HG03558 (cell line): ENCODE data around the gene ATP6V1G2.

Experiments used
- ATAC-seq: cut with Tn5 transposase; IDR thresholded peaks from one replicate; pipeline ENCODE4 v1.9.1; 2021; ENCODE audit warnings: moderate number of reproducible peaks; ENCODE audit not compliant: unreplicated experiment; ENCODE audit errors: extremely low read depth

ATP6V1G2 gene

DNA sequence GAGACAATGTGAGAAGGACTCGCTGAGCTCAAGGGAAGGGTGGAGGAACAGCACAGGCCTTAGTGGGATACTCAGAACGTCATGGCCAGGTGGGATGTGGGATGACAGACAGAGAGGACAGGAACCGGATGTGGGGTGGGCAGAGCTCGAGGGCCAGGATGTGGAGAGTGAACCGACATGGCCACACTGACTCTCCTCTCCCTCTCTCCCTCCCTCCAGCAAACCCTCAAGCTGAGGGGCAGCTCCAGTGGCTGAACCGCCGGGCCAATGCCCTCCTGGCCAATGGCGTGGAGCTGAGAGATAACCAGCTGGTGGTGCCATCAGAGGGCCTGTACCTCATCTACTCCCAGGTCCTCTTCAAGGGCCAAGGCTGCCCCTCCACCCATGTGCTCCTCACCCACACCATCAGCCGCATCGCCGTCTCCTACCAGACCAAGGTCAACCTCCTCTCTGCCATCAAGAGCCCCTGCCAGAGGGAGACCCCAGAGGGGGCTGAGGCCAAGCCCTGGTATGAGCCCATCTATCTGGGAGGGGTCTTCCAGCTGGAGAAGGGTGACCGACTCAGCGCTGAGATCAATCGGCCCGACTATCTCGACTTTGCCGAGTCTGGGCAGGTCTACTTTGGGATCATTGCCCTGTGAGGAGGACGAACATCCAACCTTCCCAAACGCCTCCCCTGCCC lies 30.6 kb upstream of the ATP6V1G2 start:
- no peak for ATAC-seq

DNA sequence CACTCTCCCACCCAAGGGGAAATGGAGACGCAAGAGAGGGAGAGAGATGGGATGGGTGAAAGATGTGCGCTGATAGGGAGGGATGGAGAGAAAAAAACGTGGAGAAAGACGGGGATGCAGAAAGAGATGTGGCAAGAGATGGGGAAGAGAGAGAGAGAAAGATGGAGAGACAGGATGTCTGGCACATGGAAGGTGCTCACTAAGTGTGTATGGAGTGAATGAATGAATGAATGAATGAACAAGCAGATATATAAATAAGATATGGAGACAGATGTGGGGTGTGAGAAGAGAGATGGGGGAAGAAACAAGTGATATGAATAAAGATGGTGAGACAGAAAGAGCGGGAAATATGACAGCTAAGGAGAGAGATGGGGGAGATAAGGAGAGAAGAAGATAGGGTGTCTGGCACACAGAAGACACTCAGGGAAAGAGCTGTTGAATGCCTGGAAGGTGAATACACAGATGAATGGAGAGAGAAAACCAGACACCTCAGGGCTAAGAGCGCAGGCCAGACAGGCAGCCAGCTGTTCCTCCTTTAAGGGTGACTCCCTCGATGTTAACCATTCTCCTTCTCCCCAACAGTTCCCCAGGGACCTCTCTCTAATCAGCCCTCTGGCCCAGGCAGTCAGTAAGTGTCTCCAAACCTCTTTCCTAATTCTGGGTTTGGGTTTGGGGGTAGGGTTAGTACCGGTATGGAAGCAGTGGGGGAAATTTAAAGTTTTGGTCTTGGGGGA lies 29.7 kb upstream of the ATP6V1G2 start:
- no peak for ATAC-seq

DNA sequence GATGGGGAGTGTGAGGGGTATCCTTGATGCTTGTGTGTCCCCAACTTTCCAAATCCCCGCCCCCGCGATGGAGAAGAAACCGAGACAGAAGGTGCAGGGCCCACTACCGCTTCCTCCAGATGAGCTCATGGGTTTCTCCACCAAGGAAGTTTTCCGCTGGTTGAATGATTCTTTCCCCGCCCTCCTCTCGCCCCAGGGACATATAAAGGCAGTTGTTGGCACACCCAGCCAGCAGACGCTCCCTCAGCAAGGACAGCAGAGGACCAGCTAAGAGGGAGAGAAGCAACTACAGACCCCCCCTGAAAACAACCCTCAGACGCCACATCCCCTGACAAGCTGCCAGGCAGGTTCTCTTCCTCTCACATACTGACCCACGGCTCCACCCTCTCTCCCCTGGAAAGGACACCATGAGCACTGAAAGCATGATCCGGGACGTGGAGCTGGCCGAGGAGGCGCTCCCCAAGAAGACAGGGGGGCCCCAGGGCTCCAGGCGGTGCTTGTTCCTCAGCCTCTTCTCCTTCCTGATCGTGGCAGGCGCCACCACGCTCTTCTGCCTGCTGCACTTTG lies 29.0 kb upstream of the ATP6V1G2 start, which contains the start of gene TNF:
TSS of gene TNF (plus strand) at position 231 of the 567 bp plus-strand sequence. CDS start at position 408, 177 bp downstream.
- no peak for ATAC-seq

DNA sequence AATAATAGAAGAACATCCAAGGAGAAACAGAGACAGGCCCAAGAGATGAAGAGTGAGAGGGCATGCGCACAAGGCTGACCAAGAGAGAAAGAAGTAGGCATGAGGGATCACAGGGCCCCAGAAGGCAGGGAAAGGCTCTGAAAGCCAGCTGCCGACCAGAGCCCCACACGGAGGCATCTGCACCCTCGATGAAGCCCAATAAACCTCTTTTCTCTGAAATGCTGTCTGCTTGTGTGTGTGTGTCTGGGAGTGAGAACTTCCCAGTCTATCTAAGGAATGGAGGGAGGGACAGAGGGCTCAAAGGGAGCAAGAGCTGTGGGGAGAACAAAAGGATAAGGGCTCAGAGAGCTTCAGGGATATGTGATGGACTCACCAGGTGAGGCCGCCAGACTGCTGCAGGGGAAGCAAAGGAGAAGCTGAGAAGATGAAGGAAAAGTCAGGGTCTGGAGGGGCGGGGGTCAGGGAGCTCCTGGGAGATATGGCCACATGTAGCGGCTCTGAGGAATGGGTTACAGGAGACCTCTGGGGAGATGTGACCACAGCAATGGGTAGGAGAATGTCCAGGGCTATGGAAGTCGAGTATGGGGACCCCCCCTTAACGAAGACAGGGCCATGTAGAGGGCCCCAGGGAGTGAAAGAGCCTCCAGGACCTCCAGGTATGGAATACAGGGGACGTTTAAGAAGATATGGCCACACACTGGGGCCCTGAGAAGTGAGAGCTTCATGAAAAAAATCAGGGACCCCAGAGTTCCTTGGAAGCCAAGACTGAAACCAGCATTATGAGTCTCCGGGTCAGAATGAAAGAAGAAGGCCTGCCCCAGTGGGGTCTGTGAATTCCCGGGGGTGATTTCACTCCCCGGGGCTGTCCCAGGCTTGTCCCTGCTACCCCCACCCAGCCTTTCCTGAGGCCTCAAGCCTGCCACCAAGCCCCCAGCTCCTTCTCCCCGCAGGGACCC lies 28.0 kb upstream of the ATP6V1G2 start:
- no peak for ATAC-seq

DNA sequence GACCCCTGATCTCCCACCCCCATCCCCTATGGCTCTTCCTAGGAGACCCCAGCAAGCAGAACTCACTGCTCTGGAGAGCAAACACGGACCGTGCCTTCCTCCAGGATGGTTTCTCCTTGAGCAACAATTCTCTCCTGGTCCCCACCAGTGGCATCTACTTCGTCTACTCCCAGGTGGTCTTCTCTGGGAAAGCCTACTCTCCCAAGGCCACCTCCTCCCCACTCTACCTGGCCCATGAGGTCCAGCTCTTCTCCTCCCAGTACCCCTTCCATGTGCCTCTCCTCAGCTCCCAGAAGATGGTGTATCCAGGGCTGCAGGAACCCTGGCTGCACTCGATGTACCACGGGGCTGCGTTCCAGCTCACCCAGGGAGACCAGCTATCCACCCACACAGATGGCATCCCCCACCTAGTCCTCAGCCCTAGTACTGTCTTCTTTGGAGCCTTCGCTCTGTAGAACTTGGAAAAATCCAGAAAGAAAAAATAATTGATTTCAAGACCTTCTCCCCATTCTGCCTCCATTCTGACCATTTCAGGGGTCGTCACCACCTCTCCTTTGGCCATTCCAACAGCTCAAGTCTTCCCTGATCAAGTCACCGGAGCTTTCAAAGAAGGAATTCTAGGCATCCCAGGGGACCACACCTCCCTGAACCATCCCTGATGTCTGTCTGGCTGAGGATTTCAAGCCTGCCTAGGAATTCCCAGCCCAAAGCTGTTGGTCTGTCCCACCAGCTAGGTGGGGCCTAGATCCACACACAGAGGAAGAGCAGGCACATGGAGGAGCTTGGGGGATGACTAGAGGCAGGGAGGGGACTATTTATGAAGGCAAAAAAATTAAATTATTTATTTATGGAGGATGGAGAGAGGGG lies 27.1 kb upstream of the ATP6V1G2 start:
- no peak for ATAC-seq

DNA sequence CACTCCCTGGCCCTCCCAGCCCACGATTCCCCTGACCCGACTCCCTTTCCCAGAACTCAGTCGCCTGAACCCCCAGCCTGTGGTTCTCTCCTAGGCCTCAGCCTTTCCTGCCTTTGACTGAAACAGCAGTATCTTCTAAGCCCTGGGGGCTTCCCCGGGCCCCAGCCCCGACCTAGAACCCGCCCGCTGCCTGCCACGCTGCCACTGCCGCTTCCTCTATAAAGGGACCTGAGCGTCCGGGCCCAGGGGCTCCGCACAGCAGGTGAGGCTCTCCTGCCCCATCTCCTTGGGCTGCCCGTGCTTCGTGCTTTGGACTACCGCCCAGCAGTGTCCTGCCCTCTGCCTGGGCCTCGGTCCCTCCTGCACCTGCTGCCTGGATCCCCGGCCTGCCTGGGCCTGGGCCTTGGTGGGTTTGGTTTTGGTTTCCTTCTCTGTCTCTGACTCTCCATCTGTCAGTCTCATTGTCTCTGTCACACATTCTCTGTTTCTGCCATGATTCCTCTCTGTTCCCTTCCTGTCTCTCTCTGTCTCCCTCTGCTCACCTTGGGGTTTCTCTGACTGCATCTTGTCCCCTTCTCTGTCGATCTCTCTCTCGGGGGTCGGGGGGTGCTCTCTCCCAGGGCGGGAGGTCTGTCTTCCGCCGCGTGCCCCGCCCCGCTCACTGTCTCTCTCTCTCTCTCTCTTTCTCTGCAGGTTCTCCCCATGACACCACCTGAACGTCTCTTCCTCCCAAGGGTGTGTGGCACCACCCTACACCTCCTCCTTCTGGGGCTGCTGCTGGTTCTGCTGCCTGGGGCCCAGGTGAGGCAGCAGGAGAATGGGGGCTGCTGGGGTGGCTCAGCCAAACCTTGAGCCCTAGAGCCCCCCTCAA lies 25.9 kb upstream of the ATP6V1G2 start, which contains the start of gene LTA:
TSS of gene LTA (plus strand) at position 249 of the 871 bp plus-strand sequence. CDS start at position 703, 454 bp downstream.
- ATAC-seq: no peak

DNA sequence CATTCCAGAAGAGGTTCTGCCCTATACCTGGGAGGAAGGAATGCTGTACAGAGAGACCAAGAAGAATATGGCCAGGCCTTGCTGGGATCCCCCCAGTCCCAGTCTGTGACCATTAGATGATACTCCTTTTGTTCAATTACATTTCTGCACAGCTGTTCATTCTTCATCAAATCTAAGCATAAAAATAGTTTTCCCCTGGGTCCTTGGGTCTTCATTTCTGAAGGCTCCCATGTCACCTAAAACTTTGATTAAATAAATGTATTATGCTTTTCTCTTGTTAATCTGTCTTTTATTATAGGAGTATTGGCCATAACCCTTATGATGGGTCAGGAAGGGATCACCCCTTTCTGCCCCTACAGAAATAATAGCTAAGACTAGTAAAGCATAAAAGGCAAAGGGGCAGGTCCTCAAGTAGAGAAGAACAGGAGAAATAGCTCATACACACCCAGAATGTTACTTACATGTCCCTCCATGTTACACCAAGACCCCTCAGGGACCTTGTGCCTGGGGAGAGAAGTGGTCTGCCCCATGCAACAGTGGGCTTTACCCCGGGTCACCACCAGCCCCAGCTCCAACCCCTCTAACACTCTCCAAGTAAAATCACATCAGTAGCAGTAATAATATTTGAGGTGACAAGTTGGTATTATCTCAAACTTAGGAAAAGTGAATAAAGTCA lies 23.6 kb upstream of the ATP6V1G2 start:
- ATAC-seq: no peak

DNA sequence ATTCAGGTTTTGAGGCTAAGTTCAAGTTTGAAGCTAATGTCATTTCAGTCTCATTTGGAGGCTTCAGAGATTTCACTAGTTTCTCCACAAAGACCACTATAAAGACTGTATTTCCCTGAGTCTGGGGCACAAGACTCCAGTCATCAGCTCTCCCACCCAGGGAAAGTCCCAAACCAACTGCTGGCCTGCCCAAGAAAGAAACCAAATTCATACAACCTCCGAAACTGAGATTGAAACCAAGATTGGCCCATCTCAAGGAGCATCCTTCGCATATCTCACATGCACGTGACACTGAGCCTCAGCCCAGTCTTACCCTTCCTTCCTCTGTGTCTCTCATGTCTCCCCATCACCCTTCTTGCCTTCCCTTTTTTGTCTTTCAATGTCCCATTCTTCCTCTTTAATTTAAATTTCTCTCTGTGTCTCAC lies 22.1 kb upstream of the ATP6V1G2 start:
- peak; percentile 68 for ATAC-seq

DNA sequence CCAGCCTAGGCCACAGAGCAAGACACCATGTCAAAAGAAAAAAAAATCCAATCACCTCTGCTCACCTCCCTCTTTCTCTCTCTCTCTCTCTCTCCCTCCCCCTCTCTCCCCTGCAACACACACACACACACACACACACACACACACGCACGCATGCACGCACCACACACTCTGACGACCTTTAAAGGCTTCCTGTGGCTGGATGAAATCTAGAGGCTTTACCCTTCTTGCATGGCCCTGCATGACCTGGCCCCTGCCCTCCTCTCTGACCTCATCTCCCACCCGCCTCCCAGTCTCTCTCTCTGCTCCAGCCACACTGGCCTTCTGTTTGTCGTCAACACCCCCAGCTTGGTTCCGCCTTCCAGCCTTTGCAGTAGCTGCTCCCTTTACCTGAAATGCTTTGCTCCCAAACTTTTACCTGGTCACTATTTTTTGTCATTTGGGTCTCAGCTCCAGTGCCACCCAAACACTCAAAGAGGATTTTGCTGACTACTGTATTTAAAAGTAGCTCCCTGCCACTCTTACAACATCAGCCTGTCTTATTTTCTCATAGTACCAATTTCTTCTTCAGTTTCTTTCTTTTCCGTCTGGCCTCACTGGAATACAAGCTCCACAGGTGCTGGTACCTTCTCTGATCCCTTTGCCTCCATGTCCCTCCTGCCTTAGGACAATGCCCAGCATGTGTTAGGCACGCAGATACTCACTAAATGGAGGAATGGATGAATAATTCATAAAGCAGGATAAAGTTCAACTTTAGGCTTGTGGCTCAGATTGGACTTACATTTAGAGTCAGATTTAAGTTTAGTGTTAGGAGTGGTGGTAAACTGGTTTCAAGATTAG lies 21.3 kb upstream of the ATP6V1G2 start:
- no peak for ATAC-seq

DNA sequence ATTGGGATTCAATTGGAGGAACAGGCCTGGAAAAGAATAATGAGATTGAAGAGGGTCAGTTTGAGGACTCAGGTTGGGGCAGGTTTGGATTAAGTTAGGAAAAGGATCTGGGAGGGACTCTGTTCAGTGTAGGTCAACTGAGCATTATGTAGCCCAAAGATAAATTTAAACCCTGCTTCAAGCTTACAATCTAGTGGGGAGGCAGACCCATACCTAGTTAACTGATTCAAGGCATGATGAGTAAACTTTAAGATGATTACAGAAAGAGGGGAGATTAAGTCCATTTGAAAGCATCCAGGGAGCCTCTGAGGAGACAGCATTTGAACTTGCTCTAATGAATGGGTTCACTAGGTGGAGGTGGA lies 14.3 kb upstream of the ATP6V1G2 start:
- ATAC-seq: no peak

DNA sequence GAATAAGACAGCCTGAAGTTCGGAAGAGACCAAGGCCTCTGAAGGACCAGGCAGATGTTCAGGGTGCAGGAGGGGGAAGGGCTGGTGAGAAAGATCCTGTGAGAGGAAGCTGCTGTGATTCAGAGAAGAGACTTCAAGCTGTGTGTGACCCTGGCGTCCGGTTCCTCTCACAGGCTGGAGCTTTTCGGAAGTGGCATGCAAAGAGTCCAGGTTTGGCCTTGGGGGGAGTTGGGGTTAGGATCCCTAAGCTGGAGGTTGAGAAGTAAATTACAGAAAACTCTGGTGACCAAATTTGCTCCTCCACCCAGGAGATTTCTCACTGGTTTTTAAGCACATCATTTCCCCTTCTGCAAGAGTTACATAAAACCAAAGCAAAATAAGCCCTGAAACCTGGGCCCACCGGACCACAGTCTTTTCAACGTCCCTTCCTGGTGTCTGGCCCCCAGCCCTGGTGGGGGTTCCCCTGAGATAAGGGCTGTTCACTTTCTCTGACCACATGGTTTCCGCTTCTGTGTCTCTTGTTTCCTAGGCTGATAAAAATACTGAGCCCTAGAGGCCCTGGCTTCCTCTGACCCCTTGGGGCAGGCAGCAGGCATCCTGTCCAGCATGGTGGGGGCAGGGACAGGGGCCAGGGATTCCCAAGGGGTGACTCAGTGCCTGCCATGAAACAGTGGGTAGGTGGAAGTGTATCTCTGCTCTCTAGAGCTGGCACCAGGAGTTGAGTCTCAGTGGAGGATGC lies 13.7 kb upstream of the ATP6V1G2 start:
- ATAC-seq: peak; percentile 38

DNA sequence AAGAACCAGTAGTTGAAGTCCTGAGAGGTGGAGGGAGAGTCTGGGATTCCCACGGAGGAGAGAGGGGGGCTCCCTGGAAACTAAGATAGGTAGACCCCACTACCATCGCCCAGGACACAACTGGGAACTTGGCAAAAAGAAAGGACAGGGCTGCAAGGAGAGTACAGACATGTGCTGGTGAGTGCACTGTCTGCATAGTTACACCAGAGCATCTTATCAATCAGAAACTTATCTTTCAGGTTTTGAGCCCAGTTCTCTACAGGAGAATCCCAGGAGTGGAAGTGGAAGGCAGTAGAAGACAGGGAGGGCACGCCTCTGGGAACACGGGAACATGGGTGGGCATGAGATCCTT lies 13.2 kb upstream of the ATP6V1G2 start:
- no peak for ATAC-seq

DNA sequence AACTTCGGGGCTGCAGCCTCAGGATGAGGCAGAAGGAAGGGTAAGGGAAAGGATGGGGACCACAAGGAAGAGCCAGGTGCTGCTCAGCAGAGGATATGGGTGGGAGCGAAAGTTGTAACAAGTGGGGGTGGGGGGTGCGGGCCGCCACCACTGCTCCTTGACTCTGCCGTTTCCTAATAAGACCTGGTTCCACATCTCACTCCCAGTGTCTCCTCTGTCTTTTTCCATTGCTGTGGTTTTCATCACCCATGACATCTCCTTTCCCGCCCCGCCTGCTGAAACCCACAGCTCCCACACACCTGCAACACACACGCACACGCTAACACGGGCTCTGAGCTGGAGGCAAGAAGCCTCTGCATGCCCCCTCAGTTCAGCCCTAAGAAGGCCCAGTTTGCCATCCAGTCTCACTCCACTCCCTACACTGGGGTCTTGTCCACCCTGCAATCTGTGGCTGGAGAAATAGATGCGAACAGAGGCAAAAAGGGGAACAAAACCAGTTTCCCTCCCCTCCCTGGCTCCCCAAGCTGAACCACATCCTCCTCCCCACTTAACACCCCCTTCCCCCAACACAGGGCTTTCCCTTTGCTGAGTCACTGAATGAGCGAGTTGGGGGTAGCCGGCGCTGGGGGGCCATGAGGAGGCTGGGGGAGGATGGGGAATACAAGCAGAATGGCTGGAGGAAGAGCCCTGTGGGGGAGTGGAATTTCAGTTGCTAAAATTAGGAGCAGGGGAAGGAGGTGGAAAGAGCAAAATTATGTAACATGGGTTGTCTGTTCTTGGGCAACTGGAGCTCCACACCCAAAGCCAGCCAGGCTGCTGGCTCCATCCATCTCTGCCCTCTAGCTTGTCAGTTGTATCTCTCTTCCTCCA lies 12.5 kb upstream of the ATP6V1G2 start:
- no peak for ATAC-seq

DNA sequence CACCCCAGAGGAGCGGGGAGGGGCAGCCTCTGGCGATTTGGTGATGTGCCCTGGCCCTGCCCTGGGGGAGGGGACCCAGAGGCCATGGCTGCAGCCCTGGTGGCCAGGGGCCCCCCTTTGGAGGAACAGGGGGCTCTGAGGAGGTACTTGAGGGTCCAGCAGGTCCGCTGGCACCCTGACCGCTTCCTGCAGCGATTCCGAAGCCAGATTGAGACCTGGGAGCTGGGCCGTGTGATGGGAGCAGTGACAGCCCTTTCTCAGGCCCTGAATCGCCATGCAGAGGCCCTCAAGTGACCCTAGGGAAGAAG lies 11.9 kb upstream of the ATP6V1G2 start:
- ATAC-seq: no peak

DNA sequence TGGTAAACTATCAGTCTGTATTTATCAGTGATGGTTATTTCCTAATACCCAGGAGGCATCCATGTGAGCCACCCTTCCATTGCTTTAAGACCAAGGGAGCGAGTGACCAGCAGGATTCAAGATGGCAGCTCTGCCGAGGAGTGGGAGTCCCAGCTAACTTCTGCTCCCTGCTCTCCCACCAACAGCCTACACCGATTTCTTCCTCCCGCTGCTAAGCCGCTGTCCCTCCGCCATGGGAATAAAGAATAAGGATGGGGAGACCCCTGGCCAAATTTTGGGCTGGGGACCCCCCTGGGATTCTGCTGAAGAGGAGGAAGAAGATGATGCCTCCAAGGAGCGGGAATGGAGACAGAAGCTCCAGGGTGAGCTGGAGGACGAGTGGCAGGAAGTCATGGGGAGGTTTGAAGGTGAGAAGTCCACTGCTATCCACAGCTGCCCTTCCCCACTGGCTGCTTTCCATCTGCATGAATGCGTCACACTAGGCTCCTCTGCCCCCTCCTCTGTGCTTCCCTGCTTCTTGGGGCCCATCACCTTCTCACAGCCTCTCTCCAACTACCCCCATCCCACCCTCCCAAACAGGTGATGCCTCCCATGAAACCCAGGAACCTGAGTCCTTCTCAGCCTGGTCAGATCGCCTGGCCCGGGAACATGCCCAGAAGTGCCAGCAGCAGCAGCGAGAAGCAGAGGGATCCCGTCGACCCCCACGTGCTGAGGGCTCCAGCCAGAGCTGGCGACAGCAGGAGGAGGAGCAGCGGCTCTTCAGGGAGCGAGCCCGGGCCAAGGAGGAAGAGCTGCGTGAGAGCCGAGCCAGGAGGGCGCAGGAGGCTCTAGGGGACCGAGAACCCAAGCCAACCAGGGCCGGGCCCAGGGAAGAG lies 11.3 kb upstream of the ATP6V1G2 start:
- no peak for ATAC-seq
